Spleen (tissue), 11 donors: ENCODE measurements around the gene SLCO4C1. TPM values are rescaled to one million over a fixed set of nuclear protein-coding genes. Genes with fewer than 3 reads are reported as not detected.

Experiments used
- DNase-seq: peaks from one replicate; pipeline ENCODE4 v3.0.0-alpha.2; 2020
- H3K27ac ChIP-seq, 8 donors: fragments of 200-600 bp; sonication (generic) in 7 of 8; 1 replicate in 4 of 8; 2 replicates in 4 of 8; pipeline versions ENCODE4 v1.5.0 to v1.8.0; 2016 to 2021; ENCODE audit warnings: inconsistent platforms in 4 of 8, mild to moderate bottlenecking in 4 of 8, moderate library complexity in 1 of 8
- H3K27me3 ChIP-seq, 7 donors: fragments of 200-600 bp; sonication (generic) in 6 of 7; replicated peaks in 1 of 7; 1 replicate in 4 of 7; 2 replicates in 3 of 7; pipeline versions ENCODE4 v1.5.0 to v1.8.0; 2016 to 2021; ENCODE audit warnings: inconsistent platforms in 3 of 7, mild to moderate bottlenecking in 1 of 7
- H3K36me3 ChIP-seq, 6 donors: fragments of 200-600 bp; sonication (generic) in 5 of 6; 1 replicate in 4 of 6; 2 replicates in 2 of 6; pipeline versions ENCODE4 v1.5.0 to v1.8.0; 2016 to 2021; ENCODE audit warnings: inconsistent platforms in 2 of 6
- H3K4me1 ChIP-seq, 6 donors: fragments of 200-600 bp; sonication (generic) in 5 of 6; 1 replicate in 3 of 6; 2 replicates in 3 of 6; pipeline versions ENCODE4 v1.5.0 to v1.8.0; 2016 to 2021; ENCODE audit warnings: inconsistent platforms in 3 of 6
- H3K4me3 ChIP-seq, 8 donors: fragments of 200-600 bp; sonication (generic) in 7 of 8; 1 replicate in 4 of 8; 2 replicates in 4 of 8; pipeline versions ENCODE4 v1.5.0 to v1.8.0; 2016 to 2021; ENCODE audit warnings: inconsistent platforms in 4 of 8, mild to moderate bottlenecking in 4 of 8, moderate library complexity in 2 of 8
- H3K9me3 ChIP-seq, 8 donors: fragments of 200-600 bp; sonication (generic) in 7 of 8; 1 replicate in 4 of 8; 2 replicates in 4 of 8; pipeline versions ENCODE4 v1.5.0 to v1.8.0; 2016 to 2021; ENCODE audit warnings: inconsistent platforms in 4 of 8
- POLR2A ChIP-seq, 3 donors: fragments of 450-650 bp; IDR thresholded peaks; one replicate each; pipeline ENCODE4 v1.5.1; 2017; ENCODE audit warnings: antibody characterized with exemption in 3 of 3, mild to moderate bottlenecking in 1 of 3
- POLR2AphosphoS5 ChIP-seq, 3 donors: sonication (generic); formaldehyde crosslinking; IDR thresholded peaks; one replicate each; pipeline ENCODE4 v1.5.1; 2017; ENCODE audit warnings: antibody characterized with exemption in 3 of 3
- WGBS, 5 donors: extraction: QIAGEN DNeasy Blood & Tissue Kit in 3 of 5; methylation state at CpG; one replicate each; pipeline versions ENCODE4 v1.1.5 to v1.1.7; 2013 to 2018; 5-methylcytosine and 5-hydroxymethylcytosine counted together
- intact Hi-C: fragments of 100-400 bp; cut with DNase I; formaldehyde crosslinking; loops from one replicate; pipeline ENCODE4 v1.15.0; 2023; ENCODE audit warnings: low total_unique reads
- polyA plus RNA-seq, 3 donors: library from polyadenylated mRNA; stranded (reverse); fragments of 200-250 nt; gene quantifications; one replicate each; pipeline ENCODE4 v1.2.1, GENCODE V29; 2013
- total RNA-seq, 7 donors: library from RNA; depleted of rRNA in 3 of 7; stranded (reverse); fragments of >200 nt in 3 of 7; fragmentation: NEBNext Ultra II Directional in 4 of 7; extraction: Animal tissue kit (Norgen Biotek cat#: 25700) in 4 of 7; gene quantifications; one replicate each; pipeline versions ENCODE4 v1.1.0 to v1.2.1, GENCODE V29; 2016 to 2021
- TF ChIP-seq, protein P1 (sequence below), 11 experiments: fragments of 200-600 bp in 7 of 11; fragments of 450-650 bp in 4 of 11; sonication (generic) in 4 of 11; IDR thresholded peaks in 8 of 11; conservative IDR thresholded peaks in 3 of 11; 1 replicate in 7 of 11; 2 replicates in 4 of 11; pipeline versions ENCODE4 v1.4.0 to v1.8.0; 2016 to 2021; ENCODE audit warnings: antibody characterized with exemption in 11 of 11, inconsistent platforms in 4 of 11, mild to moderate bottlenecking in 1 of 11
- donor health status: healthy with polysubstance abuse.
- donor health status: DM: no; HTN: no; CAD: no; lungs with moderate emphysema.
- donor health status: DM: no; HTN: no; CAD: no.
- donor health status: Bipolar disorder and iron deficiency.
- donor health status: healthy.
- donor health status: DM: no; HTN: no; CAD: no.
- donor health status: DM: yes; HTN: yes; CAD: no.

Gene SLCO4C1
- total and polyA plus RNA-seq, 10 donors, result 0.06 to 6.6 (median 2.3) TPM

DNA sequence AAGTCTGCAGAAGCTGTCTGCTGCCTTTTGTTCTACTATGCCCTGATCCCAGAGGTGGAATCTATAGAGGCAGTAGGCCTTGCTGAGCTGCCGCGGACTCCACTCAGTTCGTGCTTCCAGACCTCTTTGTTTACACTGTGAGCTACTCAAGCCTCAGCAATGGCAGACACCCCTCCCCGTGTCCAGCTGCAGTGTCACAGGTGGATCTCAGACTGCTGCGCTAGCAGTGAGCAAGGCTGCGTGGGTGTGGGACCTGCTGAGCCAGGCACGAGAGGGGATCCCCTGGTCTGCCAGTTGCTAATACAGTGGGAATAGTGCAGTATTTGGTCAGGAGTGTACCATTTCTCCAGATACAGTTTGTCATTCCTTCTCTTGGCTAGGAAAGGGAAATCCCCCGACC, 99.6 kb downstream of the SLCO4C1 start:
- H3K4me3 ChIP-seq, result no peak overlapping the region
- no peak for DNase-seq
- intact Hi-C loops, result no loop called here
- H3K9me3 ChIP-seq, result peaks cover 0 to 11% (median 0%) of the 10 kb centered on the region in 8 donors
- H3K36me3 ChIP-seq, result no peaks in the 10 kb centered on the region
- H3K27me3 ChIP-seq, result no peaks in the 10 kb centered on the region
- no peaks in the 10 kb centered on the region for H3K4me1 ChIP-seq
- 77 to 92% (median 85%) methylated on average over 6 to 8 of the region's 8 CpGs for WGBS, 5 donors
- H3K27ac ChIP-seq, result no peak overlapping the region
- TF ChIP-seq POLR2AphosphoS5 (IDR thresholded peaks at IDR 0.05) (no peak), POLR2A (IDR thresholded peaks at IDR 0.05) (no peak)
- TF ChIP-seq, protein P1, sequence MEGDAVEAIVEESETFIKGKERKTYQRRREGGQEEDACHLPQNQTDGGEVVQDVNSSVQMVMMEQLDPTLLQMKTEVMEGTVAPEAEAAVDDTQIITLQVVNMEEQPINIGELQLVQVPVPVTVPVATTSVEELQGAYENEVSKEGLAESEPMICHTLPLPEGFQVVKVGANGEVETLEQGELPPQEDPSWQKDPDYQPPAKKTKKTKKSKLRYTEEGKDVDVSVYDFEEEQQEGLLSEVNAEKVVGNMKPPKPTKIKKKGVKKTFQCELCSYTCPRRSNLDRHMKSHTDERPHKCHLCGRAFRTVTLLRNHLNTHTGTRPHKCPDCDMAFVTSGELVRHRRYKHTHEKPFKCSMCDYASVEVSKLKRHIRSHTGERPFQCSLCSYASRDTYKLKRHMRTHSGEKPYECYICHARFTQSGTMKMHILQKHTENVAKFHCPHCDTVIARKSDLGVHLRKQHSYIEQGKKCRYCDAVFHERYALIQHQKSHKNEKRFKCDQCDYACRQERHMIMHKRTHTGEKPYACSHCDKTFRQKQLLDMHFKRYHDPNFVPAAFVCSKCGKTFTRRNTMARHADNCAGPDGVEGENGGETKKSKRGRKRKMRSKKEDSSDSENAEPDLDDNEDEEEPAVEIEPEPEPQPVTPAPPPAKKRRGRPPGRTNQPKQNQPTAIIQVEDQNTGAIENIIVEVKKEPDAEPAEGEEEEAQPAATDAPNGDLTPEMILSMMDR (IDR thresholded peaks at IDR 0.05 in 8 of 11, conservative IDR thresholded peaks at IDR 0.05 in 3 of 11), result no peak

Other genes with a start within 250 kb of the SLCO4C1 start
- not detected for gene SLCO6A1, start 202.7 kb upstream of the SLCO4C1 start, total RNA-seq
- gene SLCO6A1, start 202.7 kb upstream of the SLCO4C1 start, polyA plus RNA-seq, result not detected